HepG2 (cell line): ENCODE measurements around the gene LIMCH1. TPM values are rescaled to one million over a fixed set of nuclear protein-coding genes. Genes with fewer than 3 reads are reported as not detected.

Experiments used
- ATAC-seq: fragments of 200-7000 bp; cut with Tn5 transposase; 3 replicates; pipeline ENCODE4 v1.9.1; 2020; ENCODE audit warnings: mild to moderate bottlenecking, moderate library complexity
- BruUV-seq: library from RNA; stranded (reverse); fragments of 400-500 nt; replicated peaks from 2 replicates; lab custom pipeline; 2021; lab: Mats Ljungman, UMichigan
- CTCF ChIA-PET: fragments of 300-600 bp; formaldehyde crosslinking; extraction: SDS; loops from one replicate; lab custom pipeline; 2021; ENCODE audit warnings: low total read pairs, inconsistent platforms, low intra/inter-chr PET ratio; lab: Yijun Ruan, JAX
- POLR2A ChIA-PET: fragments of 350-600 bp; sonication (Branson Sonifier 250); formaldehyde crosslinking; loops from one replicate; lab custom pipeline; 2020; ENCODE audit warnings: antibody characterized with exemption, inconsistent platforms; lab: Yijun Ruan, JAX
- DNase-seq: peaks from one replicate; pipeline ENCODE4 v3.0.0-alpha.2; 2015; ENCODE audit warnings: low spot score
- FAIRE-seq: peaks from 3 replicates; lab custom pipeline; 2011; peaks lifted over from hg19 to GRCh38; lab: Jason Lieb, UNC
- H2AFZ ChIP-seq: one replicate; pipeline ENCODE4 v1.6.1; 2011; ENCODE audit warnings: low read length, inconsistent platforms
- H3K27ac ChIP-seq: fragments of 300-600 bp; 3 replicates; pipeline ENCODE4 v1.8.0; 2011; ENCODE audit warnings: mixed run types, mild to moderate bottlenecking, mixed read lengths, low read length, inconsistent platforms; ENCODE audit not compliant: insufficient read depth; ENCODE audit errors: extremely low read length
- H3K27me3 ChIP-seq, 2 experiments: fragments of 200-600 bp in 1 of 2; 2 replicates in 1 of 2; 3 replicates in 1 of 2; pipeline versions ENCODE4 v1.6.0 to v1.8.0; 2011; ENCODE audit warnings: low read length in 2 of 2, mild to moderate bottlenecking in 2 of 2, moderate library complexity in 2 of 2, inconsistent platforms in 1 of 2; ENCODE audit not compliant: insufficient read depth in 2 of 2, control insufficient read depth in 1 of 2
- H3K36me3 ChIP-seq, 2 experiments: fragments of 200-600 bp in 1 of 2; replicated peaks in 1 of 2; 2 replicates in 1 of 2; 3 replicates in 1 of 2; pipeline versions ENCODE4 v1.5.1 to v1.8.0; 2011; ENCODE audit warnings: low read length in 2 of 2, inconsistent platforms in 1 of 2; ENCODE audit not compliant: insufficient read depth in 2 of 2, control insufficient read depth in 1 of 2
- H3K4me1 ChIP-seq: 2 replicates; pipeline ENCODE4 v1.5.1; 2012; ENCODE audit warnings: low read length, inconsistent platforms; ENCODE audit not compliant: insufficient read depth
- H3K4me2 ChIP-seq: 2 replicates; pipeline ENCODE4 v1.6.0; 2011; ENCODE audit warnings: low read depth, low read length, inconsistent platforms
- H3K4me3 ChIP-seq, 3 experiments: fragments of 200-600 bp in 1 of 3; sonication (generic), shearing (Covaris generic) in 1 of 3; replicated peaks in 1 of 3; 2 replicates each; pipeline ENCODE4 v1.5.1; 2011 to 2016; ENCODE audit warnings: low read length in 3 of 3, inconsistent platforms in 2 of 3, low read depth in 2 of 3, mild to moderate bottlenecking in 2 of 3, control low read depth in 1 of 3, mixed read lengths in 1 of 3; ENCODE audit not compliant: insufficient read depth in 1 of 3
- H3K79me2 ChIP-seq: one replicate; pipeline ENCODE4 v1.6.1; 2011; ENCODE audit warnings: low read length, inconsistent platforms; ENCODE audit not compliant: insufficient read depth
- H3K9ac ChIP-seq: 2 replicates; pipeline ENCODE4 v1.6.0; 2011; ENCODE audit warnings: mild to moderate bottlenecking, low read depth, low read length, inconsistent platforms; ENCODE audit not compliant: insufficient read depth
- H3K9me3 ChIP-seq: 2 replicates; pipeline ENCODE4 v1.5.1; 2012; ENCODE audit warnings: mild to moderate bottlenecking, low read length
- H4K20me1 ChIP-seq: 2 replicates; pipeline ENCODE4 v1.6.0; 2011; ENCODE audit warnings: inconsistent platforms, mild to moderate bottlenecking, low read length, moderate library complexity; ENCODE audit not compliant: insufficient read depth
- ARHGAP35 ChIP-seq: sonication (generic); formaldehyde crosslinking; IDR thresholded peaks from 2 replicates; pipeline ENCODE4 v1.9.0; 2022; ENCODE audit warnings: mild to moderate bottlenecking, inconsistent platforms, moderate library complexity, missing genetic modification reagents, borderline replicate concordance
- FIP1L1 ChIP-seq: fragments of 200-400 bp; formaldehyde crosslinking; IDR thresholded peaks from 2 replicates; pipeline ENCODE4 v1.6.1; 2018; ENCODE audit warnings: low read depth, mild to moderate bottlenecking, low read length, moderate library complexity, borderline replicate concordance; ENCODE audit not compliant: insufficient read depth
- ZFP62 ChIP-seq: sonication (generic); formaldehyde crosslinking; IDR thresholded peaks from 2 replicates; pipeline ENCODE4 v1.4.0; 2020; ENCODE audit warnings: missing genetic modification reagents
- ZNF740 ChIP-seq: sonication (generic); formaldehyde crosslinking; IDR thresholded peaks from 2 replicates; pipeline ENCODE4 v1.4.0; 2020; ENCODE audit warnings: missing genetic modification reagents
- WGBS: methylation state at CpG from one replicate; pipeline ENCODE4 v1.1.6; 2017; ENCODE audit warnings: low lambda C conversion rate; 5-methylcytosine and 5-hydroxymethylcytosine counted together
- in situ Hi-C: cut with HindIII; loops from 2 replicates; pipeline ENCODE4 v1.10.0; 2017; ENCODE audit warnings: low pct_unique_long_range_greater_than_20kb; ENCODE audit not compliant: extremely low pct_ligation_motif_present
- intact Hi-C: fragments of 100-400 bp; cut with micrococcal nuclease; formaldehyde crosslinking; loops from one replicate; pipeline ENCODE4 v1.10.0; 2022; ENCODE audit not compliant: unreplicated experiment
- polyA plus RNA-seq, 8 experiments: library from polyadenylated mRNA; depleted of rRNA in 3 of 8; stranded (reverse) in 7 of 8; unstranded in 1 of 8; fragments of >200 nt; fragmentation: Illumina TruSeq in 4 of 8; extraction: Trizol in 4 of 8; gene quantifications; 2 replicates each; pipeline versions ENCODE4 v1.2.1 to v1.2.3, GENCODE V29; 2011 to 2016; ENCODE audit warnings: low read depth in 4 of 8, missing spikeins in 1 of 8, mixed read lengths in 1 of 8; ENCODE audit not compliant: insufficient read depth in 1 of 8
- total RNA-seq, 5 experiments: library from RNA; depleted of rRNA; stranded (reverse); fragments of >200 nt; fragmentation: Illumina TruSeq; extraction: Trizol; gene quantifications; 2 replicates each; pipeline ENCODE4 v1.2.3, GENCODE V29; 2016; ENCODE audit warnings: low read depth in 1 of 5

Gene LIMCH1
- total and polyA plus RNA-seq, 2 of the 13 experiments (the other 11 are each of a cell fraction or from before 2014, with no cell fraction given), result 0.04 TPM; not detected in 1

DNA sequence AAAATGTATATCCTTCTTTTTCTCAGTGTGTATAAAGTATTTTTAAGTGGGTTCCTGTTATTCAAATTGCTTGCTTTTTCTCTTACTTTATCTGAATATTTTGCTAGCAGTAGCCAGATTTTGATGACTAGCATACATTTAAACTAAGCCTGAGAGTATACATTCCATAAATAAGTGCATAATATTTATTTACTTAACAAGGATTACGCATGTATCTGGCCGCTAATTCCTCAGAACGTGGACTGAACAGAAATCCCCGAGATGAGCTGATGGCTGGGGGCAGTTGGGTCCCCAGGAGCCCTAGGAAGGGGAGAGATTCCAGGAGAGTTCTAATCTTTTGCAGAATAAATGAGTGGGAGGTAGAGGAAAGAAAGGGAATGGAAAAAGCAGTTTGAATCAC, 119.6 kb downstream of the LIMCH1 start:
- FAIRE-seq, result no peak
- no peaks in the 10 kb centered on the region for H3K36me3 ChIP-seq
- no peak for DNase-seq
- no peak overlapping the region for H3K4me2 ChIP-seq
- CTCF ChIA-PET, result interaction anchor here (1.4 kb wide), 1 partner anchor 376 kb away, joined by 3 read pairs; no protein-coding TSS in a partner anchor
- no peak overlapping the region for H2AFZ ChIP-seq
- H3K9ac ChIP-seq, result no peak overlapping the region
- no peak overlapping the region for H3K27ac ChIP-seq
- no peaks in the 10 kb centered on the region for H3K9me3 ChIP-seq
- POLR2A ChIA-PET, result no interaction called here
- no peaks in the 10 kb centered on the region for H4K20me1 ChIP-seq
- no peak for ATAC-seq
- 3% methylated on average over 4 of the region's 4 CpGs for whole genome bisulfite sequencing
- no peaks in the 10 kb centered on the region for H3K79me2 ChIP-seq
- TF ChIP-seq ZFP62 (CRISPR knock-in tag), result no peak
- no peak for TF ChIP-seq FIP1L1
- no TSS peak for BruUV-seq
- intact Hi-C loops, result no loop called here
- peaks cover 0 to 16% of the 10 kb centered on the region in 2 experiments; a peak in 3 of 5 replicates for H3K27me3 ChIP-seq
- H3K4me1 ChIP-seq, result no peaks in the 10 kb centered on the region
- H3K4me3 ChIP-seq, result no peak overlapping the region
- in situ Hi-C loops, result no loop called here

DNA sequence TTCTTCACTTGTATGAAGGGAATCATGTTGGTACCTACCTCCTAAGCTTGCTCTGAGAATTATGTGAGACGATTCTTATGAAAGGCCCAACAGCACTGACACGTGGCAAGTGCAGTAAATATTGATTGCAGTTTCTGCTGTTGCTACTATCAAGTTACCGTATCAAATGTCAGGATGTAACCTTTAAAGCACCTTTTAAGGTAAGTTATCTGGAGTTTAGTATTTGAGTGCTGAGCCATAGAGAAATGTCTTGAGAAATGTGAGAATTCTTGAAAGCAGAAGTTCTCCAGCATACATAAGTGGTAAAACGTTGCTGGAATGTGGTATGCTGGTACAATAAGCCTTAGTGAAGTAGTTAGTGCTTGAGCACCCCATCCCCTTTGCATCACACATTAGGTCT, 120.2 kb downstream of the LIMCH1 start:
- H2AFZ ChIP-seq, result no peak overlapping the region
- H3K4me1 ChIP-seq, result no peaks in the 10 kb centered on the region
- CTCF ChIA-PET, result no interaction called here
- no peaks in the 10 kb centered on the region for H3K79me2 ChIP-seq
- peaks cover 0 to 16% of the 10 kb centered on the region in 2 experiments; a peak in 3 of 5 replicates for H3K27me3 ChIP-seq
- no peak for ATAC-seq
- WGBS, result 7% methylated on average over 4 of the region's 4 CpGs
- H4K20me1 ChIP-seq, result no peaks in the 10 kb centered on the region
- H3K4me2 ChIP-seq, result no peak overlapping the region
- no peak for DNase-seq
- intact Hi-C loops, result no loop called here
- no peaks in the 10 kb centered on the region for H3K9me3 ChIP-seq
- TF ChIP-seq ZNF740 (CRISPR knock-in tag) (no peak), ARHGAP35 (no peak)
- TF ChIP-seq, all 625 proteins: peak for 0
- no TSS peak for BruUV-seq
- Histone ChIP-seq H3K27ac (no peak overlapping the region), H3K36me3 (no peaks in the 10 kb centered on the region), H3K9ac (no peak overlapping the region), H3K4me3 (no peak overlapping the region)
- no peak for FAIRE-seq
- in situ Hi-C loops, result no loop called here
- POLR2A ChIA-PET, result no interaction called here
